ENCODE data around the gene KRIT1.
"Not testable (repeated sequence)": the region's sequence is repeated elsewhere in the genome, so short reads cannot be mapped to it uniquely, and the experiment has no call there.

The KRIT1 gene

GRCh38 chr7:92246360-92247101 lies 817 bp upstream of the KRIT1 start:
- peak in 1 of 2 donors; percentile 4 for DNase-seq (ENCODE audit: low read depth in 2 of 2)

DNA sequence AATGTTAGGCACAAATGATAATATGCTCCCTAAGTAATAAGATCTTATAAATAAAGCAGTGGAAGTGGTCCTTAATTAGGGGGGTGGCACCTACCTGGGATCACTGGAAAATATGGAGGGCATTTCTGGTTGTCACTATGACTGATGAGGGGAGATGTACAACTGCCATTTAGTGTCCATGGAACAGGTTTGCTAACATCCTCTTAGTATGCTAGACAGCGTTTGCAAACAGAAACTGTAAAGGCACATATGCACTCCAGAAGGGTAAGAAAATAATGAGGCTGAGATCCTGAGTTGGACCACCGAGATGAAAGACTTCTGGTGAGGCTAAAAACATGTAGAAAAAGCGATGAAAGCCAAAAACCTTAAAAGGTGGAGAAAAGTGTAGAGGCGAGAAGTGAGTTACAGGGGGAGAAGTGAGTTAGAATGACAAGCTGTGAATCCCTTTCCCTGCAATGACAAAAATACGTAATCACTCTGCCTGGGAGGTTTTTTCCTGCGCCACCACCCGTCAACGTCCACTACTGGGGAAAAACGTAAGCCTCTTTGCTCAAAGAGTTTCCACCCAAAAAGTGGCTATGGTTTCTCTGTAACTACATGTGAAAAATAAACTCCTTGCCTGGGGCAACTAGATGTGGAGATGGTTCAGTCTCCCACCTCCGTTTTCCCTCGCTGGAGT lies 767 bp downstream of the KRIT1 start:
- DNase-seq (ENCODE audit: low read depth in 2 of 2) = no peak

DNA sequence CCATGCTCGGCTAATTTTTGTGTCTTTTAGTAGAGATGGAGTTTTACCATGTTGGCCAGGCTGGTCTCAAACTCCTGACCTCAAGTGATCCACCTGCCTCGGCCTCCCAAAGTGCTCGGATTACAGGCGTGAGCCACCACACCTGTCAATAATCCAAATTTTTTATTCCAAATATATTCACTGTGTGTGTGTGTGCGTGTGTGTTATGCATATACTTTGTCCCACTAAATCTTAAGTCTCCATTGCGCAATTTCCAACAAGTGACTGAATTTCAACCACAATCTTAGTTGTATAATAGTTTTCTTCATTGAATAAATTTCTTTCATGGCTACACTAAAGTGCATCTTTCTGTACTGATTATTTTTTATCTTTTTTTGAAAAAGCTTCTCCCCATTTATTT lies 2.7 kb downstream of the KRIT1 start:
- no peak for DNase-seq (ENCODE audit: low read depth in 2 of 2)

GRCh38 chr7:92230547-92230946 lies 15.2 kb downstream of the KRIT1 start:
- no peak for DNase-seq (ENCODE audit: low read depth in 2 of 2)

GRCh38 chr7:92228742-92229141 lies 17.0 kb downstream of the KRIT1 start:
- DNase-seq (ENCODE audit: low read depth in 2 of 2) = no peak

- no peak for DNase-seq (ENCODE audit: low read depth in 2 of 2)
Observed at GRCh38 chr7:92228100-92228499, 17.6 kb downstream of the KRIT1 start.

DNA sequence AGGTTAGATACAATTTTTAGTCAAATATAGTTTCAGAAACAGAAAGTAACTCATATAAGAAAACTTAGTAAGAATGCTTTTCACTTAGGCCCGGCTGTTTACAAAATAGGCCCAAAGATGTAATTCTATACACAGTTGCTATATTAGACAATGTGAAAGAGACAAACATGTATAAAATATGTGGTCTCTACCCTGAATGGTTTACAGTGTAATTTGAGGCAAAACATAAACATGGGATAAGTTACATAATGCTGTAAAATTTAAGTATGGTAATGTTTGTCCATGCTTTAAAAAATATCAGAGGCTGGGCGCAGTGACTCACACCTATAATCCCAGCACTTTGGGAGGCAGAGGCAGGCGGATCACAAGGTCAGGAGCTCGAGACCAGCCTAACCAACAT lies 18.7 kb downstream of the KRIT1 start:
- DNase-seq (ENCODE audit: low read depth in 2 of 2) = no peak

GRCh38 chr7:92221766-92222165 lies 23.9 kb downstream of the KRIT1 start:
- DNase-seq (ENCODE audit: low read depth in 2 of 2) = no peak

GRCh38 chr7:92206672-92207071 lies 39.0 kb downstream of the KRIT1 start:
- DNase-seq (ENCODE audit: low read depth in 2 of 2) = no peak

- DNase-seq (ENCODE audit: low read depth in 2 of 2) = no peak
Observed at GRCh38 chr7:92205987-92206386, 39.7 kb downstream of the KRIT1 start.

GRCh38 chr7:92200791-92201190 lies 44.9 kb downstream of the KRIT1 start:
- no peak for DNase-seq (ENCODE audit: low read depth in 2 of 2)

DNA sequence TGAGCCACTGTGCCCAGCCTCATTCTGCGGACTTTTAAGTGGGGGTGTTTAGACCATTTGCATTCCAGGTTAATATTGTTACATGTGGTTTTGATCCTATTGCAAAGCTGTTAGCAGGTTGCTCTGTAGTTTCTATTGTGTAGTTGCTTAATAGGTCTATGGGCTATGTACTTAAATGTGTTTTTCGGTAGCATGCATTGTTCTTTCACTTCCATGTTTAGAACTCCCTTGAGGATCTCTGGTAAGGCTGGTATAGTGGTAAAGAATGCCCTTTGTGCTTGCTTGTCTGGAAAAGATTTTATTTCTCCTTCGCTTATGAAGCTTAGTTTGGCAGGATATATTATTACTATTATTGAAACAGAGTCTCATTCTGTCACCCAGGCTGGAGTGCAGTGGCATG lies 53.4 kb downstream of the KRIT1 start:
- no peak for DNase-seq (ENCODE audit: low read depth in 2 of 2)

- not testable (repeated sequence) for DNase-seq (ENCODE audit: low read depth in 2 of 2)
Observed at GRCh38 chr7:92189246-92189645, 56.5 kb downstream of the KRIT1 start.

DNA sequence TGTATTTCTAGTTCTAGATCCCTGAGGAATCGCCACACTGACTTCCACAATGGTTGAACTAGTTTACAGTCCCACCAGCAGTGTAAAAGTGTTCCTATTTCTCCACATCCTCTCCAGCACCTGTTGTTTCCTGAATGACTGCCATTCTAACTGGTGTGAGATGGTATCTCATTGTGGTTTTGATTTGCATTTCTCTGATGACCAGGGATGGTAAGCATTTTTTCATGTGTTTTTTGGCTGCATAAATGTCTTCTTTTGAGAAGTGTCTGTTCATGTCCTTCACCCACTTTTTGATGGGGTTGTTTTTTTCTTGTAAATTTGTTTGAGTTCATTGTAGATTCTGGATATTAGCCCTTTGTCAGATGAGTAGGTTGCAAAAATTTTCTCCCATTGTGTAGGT lies 61.4 kb downstream of the KRIT1 start:
- DNase-seq (ENCODE audit: low read depth in 2 of 2) = not testable (repeated sequence)

DNA sequence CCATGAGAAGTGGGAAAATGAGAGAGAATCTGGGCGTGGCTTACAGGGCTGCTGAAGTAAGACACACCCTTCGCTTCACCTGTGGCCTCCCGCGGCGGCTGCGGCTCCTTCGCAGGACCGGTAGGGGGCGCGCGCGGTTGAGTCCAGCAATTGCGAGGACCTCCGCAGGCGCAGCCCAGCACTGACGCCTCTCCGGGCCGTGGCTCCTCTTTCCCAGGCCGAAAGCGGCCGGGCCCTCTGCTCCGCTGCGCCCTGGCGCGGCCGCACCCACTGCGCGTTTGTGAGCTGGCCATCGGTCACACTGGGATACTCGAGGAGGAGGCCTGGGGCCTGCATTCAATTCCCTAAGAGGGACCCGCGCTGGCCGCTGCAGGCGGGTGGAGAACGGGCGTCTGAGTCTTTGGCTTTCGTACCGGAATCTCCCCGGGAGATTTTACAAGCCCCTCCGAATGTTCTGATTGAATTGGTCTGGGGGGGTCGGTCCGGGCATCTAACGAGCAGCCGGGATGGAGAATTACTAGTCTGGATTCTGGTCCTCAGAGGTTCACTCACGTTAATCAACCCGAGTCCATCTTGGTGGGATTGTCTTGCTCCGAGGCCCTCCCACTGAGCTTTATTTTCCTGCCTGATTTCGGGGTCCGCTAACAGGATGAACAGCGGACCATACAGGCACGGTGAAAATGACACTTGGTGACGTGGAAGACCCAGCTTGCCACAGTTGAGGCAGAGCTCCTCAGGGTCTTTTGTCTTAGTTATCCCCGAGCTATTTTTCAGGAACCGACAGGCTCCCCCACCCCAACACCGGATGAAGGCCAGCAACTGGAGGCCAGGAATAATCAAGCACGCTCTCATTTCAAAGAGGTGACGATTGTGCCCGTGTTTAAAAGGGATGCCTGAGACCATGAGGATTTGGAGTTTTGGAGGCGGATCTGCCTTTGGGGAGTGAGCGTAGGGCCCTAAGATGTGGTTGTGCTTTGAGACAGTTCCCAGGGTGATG lies 66.5 kb downstream of the KRIT1 start, which contains the start of gene LRRD1:
TSS of gene LRRD1 (minus strand) at position 215 of the 997 bp plus-strand sequence. CDS start 13,940 bp downstream, outside the sequence.
- DNase-seq (ENCODE audit: low read depth in 2 of 2) = peak; percentile 84 to 89

DNA sequence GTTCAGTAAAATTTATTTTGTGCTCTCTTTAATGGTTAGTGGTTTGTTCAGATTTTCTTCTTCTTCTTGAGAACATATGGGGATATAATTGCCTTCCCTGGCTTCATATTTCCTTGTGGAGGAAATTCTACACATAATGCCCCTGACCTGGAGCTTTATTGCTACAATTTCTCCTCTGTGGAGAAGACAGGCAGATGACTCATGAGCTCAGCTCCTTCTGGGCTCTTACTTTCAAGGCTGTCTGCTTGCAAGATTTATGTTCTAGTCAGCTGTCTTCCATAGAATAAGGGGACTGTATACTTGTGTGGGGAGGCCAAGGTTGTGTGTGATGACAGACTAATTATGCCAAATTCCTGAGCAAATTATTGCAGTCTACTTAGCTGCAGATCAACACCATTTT lies 68.4 kb downstream of the KRIT1 start:
- DNase-seq (ENCODE audit: low read depth in 2 of 2) = no peak

- DNase-seq (ENCODE audit: low read depth in 2 of 2) = not testable (repeated sequence)
Observed at GRCh38 chr7:92169529-92169928, 76.2 kb downstream of the KRIT1 start.

DNA sequence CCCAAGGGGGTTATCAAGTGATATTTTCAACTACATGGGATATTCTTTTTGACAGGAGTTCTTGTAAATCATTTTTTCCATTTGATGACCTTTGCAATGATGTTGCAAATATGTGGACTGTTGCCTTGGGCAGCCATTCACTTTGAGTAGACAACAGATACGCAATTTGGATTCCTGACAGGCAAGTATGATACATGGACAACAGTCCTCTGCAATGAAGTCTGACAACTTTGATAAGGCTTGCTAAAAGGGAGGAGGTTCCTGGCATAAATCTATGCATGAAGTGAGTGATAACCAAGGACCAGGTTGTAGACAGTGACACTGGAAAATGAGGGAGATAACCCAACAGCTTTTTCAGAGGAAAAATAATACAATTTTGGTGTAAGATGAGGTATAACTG lies 84.4 kb downstream of the KRIT1 start:
- no peak for DNase-seq (ENCODE audit: low read depth in 2 of 2)

- DNase-seq (ENCODE audit: low read depth in 2 of 2) = no peak
Observed at GRCh38 chr7:92158660-92159575, 86.8 kb downstream of the KRIT1 start.

DNA sequence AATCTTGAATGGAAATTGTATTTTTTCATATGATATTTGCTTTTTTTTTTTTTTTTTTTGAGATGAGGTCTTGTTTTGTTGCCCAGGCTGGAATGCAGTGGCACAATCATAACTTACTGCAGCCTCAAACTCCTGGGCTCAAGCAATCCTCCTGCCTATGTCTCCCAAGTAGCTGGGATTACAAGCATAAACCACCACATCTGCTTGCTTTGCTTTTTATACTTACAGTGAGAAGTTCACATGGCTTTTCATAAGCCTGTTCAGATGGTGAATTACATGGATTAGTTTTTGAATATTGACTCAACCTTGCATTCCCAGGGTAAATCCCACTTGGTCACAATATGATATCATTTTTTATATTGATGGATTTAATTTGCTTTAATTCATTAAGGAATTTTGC lies 88.7 kb downstream of the KRIT1 start:
- DNase-seq (ENCODE audit: low read depth in 2 of 2) = no peak
